ENCODE results near the gene SPIRE1.
"Not testable (repeated sequence)": the region's sequence is repeated elsewhere in the genome, so short reads cannot be mapped to it uniquely, and the experiment has no call there.

The SPIRE1 gene

GRCh38 chr18:12421732-12422131, 236.2 kb downstream of the SPIRE1 start:
- peaks cover 7% of the 10 kb centered on the region for H3K4me1 Mint-ChIP-seq (ENCODE audit: low read depth)
- no peak for DNase-seq (ENCODE audit: low spot score)
- H3K4me3 Mint-ChIP-seq, result no peak overlapping the region
- no peaks in the 10 kb centered on the region for H3K27me3 Mint-ChIP-seq (ENCODE audit: low read depth)
- H3K27ac Mint-ChIP-seq, result no peak overlapping the region
- H3K36me3 Mint-ChIP-seq (ENCODE audit: low read depth), result peaks cover 2% of the 10 kb centered on the region
- H3K9me3 Mint-ChIP-seq, result no peaks in the 10 kb centered on the region

DNA sequence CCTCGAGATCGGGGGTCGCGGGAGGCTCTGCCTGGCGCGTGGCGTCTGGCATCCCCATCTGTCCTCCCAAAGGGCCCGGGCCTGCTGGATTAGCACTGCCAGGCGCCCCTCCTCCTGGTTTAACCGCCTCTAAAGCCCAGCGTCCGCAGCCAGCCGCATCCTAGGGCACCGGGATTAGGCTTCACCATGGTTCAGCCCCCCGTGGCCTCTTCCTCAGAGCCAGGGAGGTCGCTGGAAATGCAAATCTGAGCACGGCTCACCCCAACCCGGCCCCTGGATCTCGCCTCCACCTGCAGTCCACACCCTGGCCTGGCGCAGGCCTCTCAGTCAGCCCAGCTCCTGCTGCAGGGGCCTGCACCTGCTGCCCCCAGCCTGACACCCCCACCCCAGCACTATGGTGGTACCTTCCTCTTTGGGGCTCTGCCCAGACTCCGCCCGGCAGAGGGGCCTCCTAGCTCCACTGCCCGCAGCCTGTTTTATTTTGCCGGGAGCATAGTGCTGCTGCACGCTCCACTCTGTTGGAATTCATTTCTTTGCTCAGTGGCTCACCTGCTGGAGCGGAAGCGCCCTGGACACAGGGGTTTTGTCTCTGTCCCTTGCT, 237.0 kb downstream of the SPIRE1 start:
- peaks cover 2% of the 10 kb centered on the region for H3K36me3 Mint-ChIP-seq (ENCODE audit: low read depth)
- H3K4me1 Mint-ChIP-seq (ENCODE audit: low read depth), result peaks cover 7% of the 10 kb centered on the region
- no peak for DNase-seq (ENCODE audit: low spot score)
- no peaks in the 10 kb centered on the region for H3K9me3 Mint-ChIP-seq
- H3K27me3 Mint-ChIP-seq (ENCODE audit: low read depth), result no peaks in the 10 kb centered on the region
- peak overlapping the region; percentile 72 for H3K4me3 Mint-ChIP-seq
- H3K27ac Mint-ChIP-seq, result peak overlapping the region; percentile 42

DNA sequence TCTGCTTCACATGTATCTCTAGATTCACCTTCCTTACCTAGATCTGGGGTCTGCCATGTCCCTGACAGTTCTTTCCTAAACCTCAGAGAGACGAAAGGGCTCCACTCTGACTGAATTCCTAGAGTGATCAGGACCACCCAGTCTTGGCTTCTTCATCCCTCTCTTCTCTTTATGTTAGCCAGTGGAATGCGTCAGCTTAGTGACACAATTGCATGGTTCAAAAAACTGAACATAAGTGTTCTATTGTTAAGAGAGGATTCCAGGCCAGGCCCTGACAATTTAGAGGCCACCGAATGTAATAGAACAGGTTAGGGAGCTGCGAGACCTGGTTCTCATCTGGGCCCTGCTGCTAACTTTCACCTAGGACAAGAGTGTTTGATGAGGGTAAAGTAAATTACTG, 240.2 kb downstream of the SPIRE1 start:
- Mint-ChIP-seq H3K4me1 (ENCODE audit: low read depth) (peaks cover 7% of the 10 kb centered on the region), H3K9me3 (no peaks in the 10 kb centered on the region), H3K36me3 (ENCODE audit: low read depth) (peaks cover 2% of the 10 kb centered on the region), H3K27me3 (ENCODE audit: low read depth) (no peaks in the 10 kb centered on the region), H3K4me3 (no peak overlapping the region), H3K27ac (no peak overlapping the region)
- DNase-seq (ENCODE audit: low spot score), result no peak

DNA sequence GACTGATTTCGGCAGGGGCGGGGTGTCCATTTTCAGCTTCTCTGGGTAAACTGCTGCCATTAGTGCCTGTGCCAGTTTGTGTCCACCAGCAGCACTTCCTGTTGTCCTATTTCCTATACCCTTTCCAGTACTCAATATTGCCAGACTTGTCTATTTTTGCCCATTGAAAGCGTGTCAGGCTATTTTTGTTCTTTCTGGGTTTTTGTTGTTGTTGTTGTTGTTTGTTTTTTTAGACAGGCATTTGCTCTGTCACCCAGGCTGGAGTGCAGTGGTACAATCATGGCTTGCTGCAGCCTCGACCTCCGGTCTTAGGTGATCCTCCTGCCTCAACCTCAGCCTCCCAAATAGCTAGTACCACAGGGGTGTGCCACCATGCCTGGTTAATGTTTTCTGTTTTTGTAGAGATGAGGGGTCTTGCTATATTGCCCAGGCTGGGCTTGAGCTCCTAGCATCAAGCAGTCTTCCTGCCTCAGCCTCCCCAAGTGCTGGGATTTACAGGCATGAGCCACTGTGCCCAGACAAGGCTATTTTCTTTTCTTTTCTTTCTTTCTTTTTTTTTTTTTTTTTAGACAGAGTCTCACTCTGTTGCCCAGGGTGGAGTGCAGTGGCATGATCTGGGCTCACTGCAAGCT, 241.7 kb downstream of the SPIRE1 start:
- no peak for DNase-seq (ENCODE audit: low spot score)
- Mint-ChIP-seq H3K4me3 (no peak overlapping the region), H3K9me3 (no peaks in the 10 kb centered on the region), H3K27ac (no peak overlapping the region), H3K4me1 (ENCODE audit: low read depth) (peaks cover 7% of the 10 kb centered on the region), H3K36me3 (ENCODE audit: low read depth) (peaks cover 2% of the 10 kb centered on the region), H3K27me3 (ENCODE audit: low read depth) (no peaks in the 10 kb centered on the region)

- no peak overlapping the region for H3K4me3 Mint-ChIP-seq
- H3K36me3 Mint-ChIP-seq (ENCODE audit: low read depth), result no peaks in the 10 kb centered on the region
- DNase-seq (ENCODE audit: low spot score), result no peak
- no peaks in the 10 kb centered on the region for H3K9me3 Mint-ChIP-seq
- H3K27ac Mint-ChIP-seq, result no peak overlapping the region
- peaks cover 20% of the 10 kb centered on the region for H3K4me1 Mint-ChIP-seq (ENCODE audit: low read depth)
- H3K27me3 Mint-ChIP-seq (ENCODE audit: low read depth), result peaks cover 4% of the 10 kb centered on the region
Measured at GRCh38 chr18:12411456-12411855, 246.5 kb downstream of the SPIRE1 start.

GRCh38 chr18:12410747-12411146, 247.2 kb downstream of the SPIRE1 start:
- H3K27ac Mint-ChIP-seq; H3K36me3 Mint-ChIP-seq (ENCODE audit: low read depth); H3K4me3 Mint-ChIP-seq; DNase-seq (ENCODE audit: low spot score); H3K9me3 Mint-ChIP-seq: not testable (repeated sequence)
- Mint-ChIP-seq H3K4me1 (ENCODE audit: low read depth) (peaks cover 26% of the 10 kb centered on the region), H3K27me3 (ENCODE audit: low read depth) (peaks cover 11% of the 10 kb centered on the region)

- Mint-ChIP-seq H3K4me3 (no peak overlapping the region), H3K27ac (no peak overlapping the region), H3K4me1 (ENCODE audit: low read depth) (peaks cover 27% of the 10 kb centered on the region), H3K27me3 (ENCODE audit: low read depth) (peaks cover 17% of the 10 kb centered on the region), H3K36me3 (ENCODE audit: low read depth) (no peaks in the 10 kb centered on the region), H3K9me3 (no peaks in the 10 kb centered on the region)
- DNase-seq (ENCODE audit: low spot score), result no peak
Measured at GRCh38 chr18:12410081-12410481, 247.8 kb downstream of the SPIRE1 start.

DNA sequence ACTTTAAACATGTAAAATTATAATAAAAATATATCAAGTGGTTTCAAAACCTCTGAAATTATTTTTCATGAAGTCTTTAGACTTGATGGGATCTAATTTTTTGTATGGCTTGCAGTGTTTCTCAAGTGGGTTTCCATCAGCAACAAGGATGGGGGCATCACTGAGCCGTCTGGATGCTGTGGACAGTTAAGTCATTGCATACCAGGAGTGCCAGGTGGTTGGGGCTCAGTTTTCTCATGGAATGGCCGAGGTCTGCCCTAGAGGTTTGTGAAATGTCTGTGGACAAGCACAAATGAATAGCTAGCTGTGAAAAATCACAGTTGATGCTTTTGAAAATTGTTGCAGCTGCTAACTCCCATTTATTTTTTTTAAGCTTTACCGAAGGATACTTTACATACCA, 248.4 kb downstream of the SPIRE1 start:
- peaks cover 23% of the 10 kb centered on the region for H3K27me3 Mint-ChIP-seq (ENCODE audit: low read depth)
- peaks cover 27% of the 10 kb centered on the region for H3K4me1 Mint-ChIP-seq (ENCODE audit: low read depth)
- no peak overlapping the region for H3K27ac Mint-ChIP-seq
- DNase-seq (ENCODE audit: low spot score), result no peak
- H3K9me3 Mint-ChIP-seq, result no peaks in the 10 kb centered on the region
- no peak overlapping the region for H3K4me3 Mint-ChIP-seq
- no peaks in the 10 kb centered on the region for H3K36me3 Mint-ChIP-seq (ENCODE audit: low read depth)

DNA sequence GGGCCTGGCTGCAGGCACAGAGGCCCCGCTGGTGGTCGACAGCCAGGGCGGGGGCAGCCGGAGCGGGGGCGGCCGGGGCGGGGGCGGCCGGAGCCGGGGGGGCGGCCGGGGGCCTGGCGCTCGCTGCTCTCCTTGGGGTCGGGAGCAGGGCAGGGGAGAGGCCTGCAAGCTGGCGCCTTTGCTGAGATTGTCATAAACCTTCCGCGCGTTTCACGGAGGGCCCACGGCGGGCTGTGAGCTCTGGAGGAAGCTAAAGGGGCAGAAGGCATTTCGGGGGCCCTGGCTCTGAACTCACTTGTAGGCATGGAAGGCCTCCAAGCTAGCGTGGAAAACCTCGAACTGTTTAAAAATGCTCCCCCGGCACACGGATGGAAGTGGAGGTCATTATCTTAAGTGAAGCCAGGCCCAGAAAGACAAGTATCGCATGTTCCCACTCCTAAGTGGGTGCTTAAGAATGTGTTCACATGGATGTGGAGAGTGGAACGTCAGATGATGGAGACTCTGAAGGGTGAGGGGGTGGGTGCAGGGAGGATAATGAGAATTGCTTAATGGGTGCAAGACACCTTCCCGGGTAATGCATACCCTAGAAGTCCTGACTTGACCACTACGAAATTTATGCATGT, 249.5 kb downstream of the SPIRE1 start:
- Mint-ChIP-seq H3K36me3 (ENCODE audit: low read depth) (no peaks in the 10 kb centered on the region), H3K4me3 (peak overlapping the region; percentile 67), H3K27ac (no peak overlapping the region), H3K27me3 (ENCODE audit: low read depth) (peaks cover 33% of the 10 kb centered on the region), H3K4me1 (ENCODE audit: low read depth) (peaks cover 34% of the 10 kb centered on the region), H3K9me3 (no peaks in the 10 kb centered on the region)
- no peak for DNase-seq (ENCODE audit: low spot score)

- H3K27ac Mint-ChIP-seq, result no peak overlapping the region
- DNase-seq (ENCODE audit: low spot score), result no peak
- H3K36me3 Mint-ChIP-seq (ENCODE audit: low read depth), result no peaks in the 10 kb centered on the region
- H3K9me3 Mint-ChIP-seq, result no peaks in the 10 kb centered on the region
- H3K27me3 Mint-ChIP-seq (ENCODE audit: low read depth), result peaks cover 45% of the 10 kb centered on the region
- peak overlapping the region; percentile 77 for H3K4me3 Mint-ChIP-seq
- H3K4me1 Mint-ChIP-seq (ENCODE audit: low read depth), result peaks cover 34% of the 10 kb centered on the region
Measured at GRCh38 chr18:12406371-12407111, 251.4 kb downstream of the SPIRE1 start.

DNA sequence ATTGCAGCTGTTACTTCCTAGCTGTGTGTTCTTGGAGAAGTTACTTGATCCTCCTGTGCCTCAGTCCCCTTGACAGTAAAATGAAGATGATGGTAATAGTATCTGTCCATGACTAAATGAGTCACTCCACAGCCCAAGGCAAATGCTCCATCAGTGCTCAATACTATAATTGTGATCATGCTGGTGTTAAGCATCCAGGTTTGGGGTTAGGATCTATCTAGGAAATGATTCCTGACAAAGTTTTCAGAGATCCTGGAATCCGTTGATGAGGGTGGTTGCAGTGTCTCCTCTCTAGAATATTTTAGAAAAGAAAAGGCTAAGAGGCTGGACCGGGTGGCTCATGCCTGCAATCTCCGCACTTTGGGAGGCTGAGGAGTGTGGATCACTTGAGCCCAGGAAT, 252.8 kb downstream of the SPIRE1 start:
- H3K9me3 Mint-ChIP-seq, result no peaks in the 10 kb centered on the region
- H3K27ac Mint-ChIP-seq, result no peak overlapping the region
- H3K27me3 Mint-ChIP-seq (ENCODE audit: low read depth), result peaks cover 45% of the 10 kb centered on the region
- no peak overlapping the region for H3K4me3 Mint-ChIP-seq
- no peaks in the 10 kb centered on the region for H3K36me3 Mint-ChIP-seq (ENCODE audit: low read depth)
- DNase-seq (ENCODE audit: low spot score), result no peak
- H3K4me1 Mint-ChIP-seq (ENCODE audit: low read depth), result peaks cover 31% of the 10 kb centered on the region

DNA sequence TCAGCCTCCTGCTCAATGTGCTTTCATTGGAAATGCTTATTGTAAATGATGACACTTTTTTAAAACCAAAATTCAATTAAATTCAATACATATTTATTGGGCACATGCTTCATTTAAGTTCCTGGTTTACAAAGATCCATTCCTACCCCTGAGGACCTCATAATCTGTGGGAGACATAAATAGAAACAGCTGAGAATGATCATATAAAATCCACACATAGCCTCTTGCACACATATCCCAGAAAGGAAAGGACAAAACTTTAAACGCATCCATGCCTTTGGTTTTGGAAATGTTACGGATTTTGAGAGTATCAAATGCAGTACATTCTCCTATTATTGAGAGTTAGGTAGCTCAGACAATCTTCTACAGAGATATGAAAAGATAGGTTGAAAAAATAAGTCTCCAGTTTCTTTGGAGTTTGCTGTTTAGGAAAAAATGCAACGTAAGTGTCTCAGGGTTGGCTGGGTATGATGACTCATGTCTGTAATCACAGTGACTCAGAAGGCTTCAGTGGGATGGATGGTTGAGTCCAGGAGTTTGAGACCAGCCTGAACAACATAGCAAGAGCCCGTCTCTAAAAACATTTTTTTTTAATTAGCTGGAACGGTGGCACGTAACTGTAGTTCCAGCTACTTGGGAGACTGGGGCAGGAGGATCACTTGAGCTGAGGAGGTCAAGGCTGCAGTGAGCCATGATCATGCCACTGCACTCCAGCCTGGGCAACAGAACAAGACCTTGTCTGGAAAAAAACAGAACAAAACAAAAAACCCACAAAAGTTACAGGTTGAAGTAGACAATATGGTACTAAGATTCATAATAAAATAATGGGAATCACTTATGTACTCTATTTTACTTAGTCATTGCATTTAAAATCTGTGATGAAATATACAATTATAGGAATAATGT, 254.1 kb downstream of the SPIRE1 start:
- DNase-seq (ENCODE audit: low spot score), result peak; percentile 16
- H3K27ac Mint-ChIP-seq, result no peak overlapping the region
- H3K4me3 Mint-ChIP-seq, result no peak overlapping the region
- H3K9me3 Mint-ChIP-seq, result no peaks in the 10 kb centered on the region
- H3K27me3 Mint-ChIP-seq (ENCODE audit: low read depth), result peaks cover 45% of the 10 kb centered on the region
- no peaks in the 10 kb centered on the region for H3K36me3 Mint-ChIP-seq (ENCODE audit: low read depth)
- H3K4me1 Mint-ChIP-seq (ENCODE audit: low read depth), result peaks cover 28% of the 10 kb centered on the region

GRCh38 chr18:12401881-12402280, 256.0 kb downstream of the SPIRE1 start:
- Mint-ChIP-seq H3K4me1 (ENCODE audit: low read depth) (peaks cover 17% of the 10 kb centered on the region), H3K27me3 (ENCODE audit: low read depth) (peaks cover 50% of the 10 kb centered on the region), H3K36me3 (ENCODE audit: low read depth) (no peaks in the 10 kb centered on the region), H3K27ac (no peak overlapping the region), H3K4me3 (no peak overlapping the region), H3K9me3 (no peaks in the 10 kb centered on the region)
- DNase-seq (ENCODE audit: low spot score), result no peak

All from T-helper 2 cell treated with Interferon-gamma antibody and Interleukin-4, amounts not matched to agents 5 μg/mL and 100 μg/mL, for 36 hours (primary cell).